CD4-positive, alpha-beta T cell treated with Interleukin-15 for 4 hours (primary cell): ENCODE data around the gene BMF.

Source experiments
- DNase-seq: peaks from one replicate; pipeline ENCODE4 v3.0.0-alpha.2; 2020; ENCODE audit warnings: low spot score

Gene BMF

GRCh38 chr15:40065166-40065565, 43.5 kb downstream of the BMF start:
- DNase-seq, result no peak

- DNase-seq, result no peak
Measured at GRCh38 chr15:40064231-40064894, 44.3 kb downstream of the BMF start.

- no peak for DNase-seq
Measured at GRCh38 chr15:40063563-40064011, 45.1 kb downstream of the BMF start.

- DNase-seq, result no peak
Measured at GRCh38 chr15:40062816-40063562, 45.7 kb downstream of the BMF start.

- no peak for DNase-seq
Measured at GRCh38 chr15:40061212-40061901, 47.3 kb downstream of the BMF start.

GRCh38 chr15:40060236-40060961, 48.3 kb downstream of the BMF start:
- DNase-seq, result no peak

- no peak for DNase-seq
Measured at GRCh38 chr15:40059821-40060220, 48.9 kb downstream of the BMF start.

GRCh38 chr15:40058476-40059140, 50.1 kb downstream of the BMF start:
- no peak for DNase-seq

- DNase-seq, result no peak
Measured at GRCh38 chr15:40055576-40056293, 52.9 kb downstream of the BMF start.

- no peak for DNase-seq
Measured at GRCh38 chr15:40054855-40055575, 53.7 kb downstream of the BMF start.

GRCh38 chr15:40054605-40054854, 54.1 kb downstream of the BMF start:
- no peak for DNase-seq

- no peak for DNase-seq
Measured at GRCh38 chr15:40053831-40054604, 54.7 kb downstream of the BMF start.

GRCh38 chr15:40053079-40053830, 55.4 kb downstream of the BMF start:
- no peak for DNase-seq

- DNase-seq, result no peak
Measured at GRCh38 chr15:40052604-40053003, 56.1 kb downstream of the BMF start.

- DNase-seq, result no peak
Measured at GRCh38 chr15:40051616-40052415, 56.9 kb downstream of the BMF start.

- no peak for DNase-seq
Measured at GRCh38 chr15:40050788-40051470, 57.8 kb downstream of the BMF start.

GRCh38 chr15:40048926-40049475, 59.7 kb downstream of the BMF start:
- no peak for DNase-seq
